ENCODE results near the gene ISM1.

The ISM1 gene

DNA sequence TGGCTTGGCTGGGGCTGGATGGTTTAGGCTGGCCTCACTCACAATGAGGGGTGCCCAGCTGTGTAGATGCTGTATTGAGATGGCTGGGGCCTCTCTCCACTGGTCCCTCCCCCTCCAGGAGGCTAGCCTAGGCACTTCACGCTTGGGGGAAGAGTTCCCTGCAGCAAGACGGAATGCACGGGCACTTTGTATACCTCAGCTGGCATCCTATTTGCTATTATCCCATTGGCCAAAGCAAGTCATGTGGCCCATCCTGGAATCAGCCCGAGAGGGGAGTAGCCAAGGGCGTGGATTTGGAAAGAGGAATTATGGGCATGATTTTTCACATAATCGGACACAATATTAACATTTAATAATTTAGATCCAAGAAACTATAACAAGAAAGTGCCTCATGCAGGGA, 64.3 kb downstream of the ISM1 start:
- no peak for DNase-seq

DNA sequence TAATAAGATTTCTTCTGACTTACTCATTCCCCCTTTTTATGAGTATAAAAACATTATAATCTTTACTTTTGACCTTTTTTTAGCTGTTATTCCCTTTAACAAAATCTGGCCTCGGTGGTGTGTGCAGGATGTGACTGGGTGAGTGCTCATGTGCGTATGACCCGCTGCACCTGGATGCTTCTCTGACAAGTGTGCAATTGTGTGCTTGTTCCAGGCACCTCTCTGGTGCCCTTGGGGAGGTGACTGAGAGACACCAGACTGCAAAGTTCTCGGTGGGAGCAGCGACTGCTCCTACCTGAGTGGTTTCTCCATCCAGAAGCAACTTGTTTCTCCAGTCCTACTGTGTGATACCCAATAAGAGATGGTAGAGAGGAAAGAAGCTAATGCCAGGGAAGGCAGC, 65.0 kb downstream of the ISM1 start:
- no peak for DNase-seq

DNA sequence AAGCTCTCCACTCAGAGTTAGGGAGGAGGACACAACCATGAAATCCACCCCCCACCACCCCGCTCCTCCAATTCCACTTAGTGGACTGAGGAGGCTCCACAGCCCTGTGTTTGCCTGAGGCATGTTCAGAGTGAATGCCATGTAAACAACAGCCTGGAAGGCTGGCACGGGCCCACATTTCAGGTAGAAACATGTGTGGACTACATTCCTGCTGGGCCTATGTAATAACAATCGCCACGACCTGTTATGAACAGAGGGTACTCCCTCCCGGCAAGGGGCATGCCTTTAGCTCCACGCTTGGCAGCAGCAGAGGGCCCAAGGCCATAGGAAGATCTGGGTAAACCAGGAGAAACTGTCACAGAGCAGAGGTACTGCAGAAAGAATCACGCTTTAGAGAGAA, 65.5 kb downstream of the ISM1 start:
- no peak for DNase-seq

DNA sequence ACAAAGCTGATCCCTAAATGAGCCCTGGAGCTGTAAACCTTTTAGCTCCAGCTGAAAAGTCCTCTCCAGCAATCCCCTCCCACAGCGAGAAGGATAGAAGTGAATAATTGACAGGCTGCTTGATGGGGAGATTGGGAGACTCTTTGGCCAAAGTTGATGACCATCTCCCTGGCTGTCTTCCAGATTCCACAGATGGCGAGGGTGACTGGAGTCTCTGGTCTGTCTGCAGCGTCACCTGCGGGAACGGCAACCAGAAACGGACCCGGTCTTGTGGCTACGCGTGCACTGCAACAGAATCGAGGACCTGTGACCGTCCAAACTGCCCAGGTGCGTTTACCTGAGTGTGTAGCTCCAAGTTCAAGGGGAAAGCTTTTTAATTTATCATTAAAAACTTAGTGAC, 67.3 kb downstream of the ISM1 start:
- no peak for DNase-seq

DNA sequence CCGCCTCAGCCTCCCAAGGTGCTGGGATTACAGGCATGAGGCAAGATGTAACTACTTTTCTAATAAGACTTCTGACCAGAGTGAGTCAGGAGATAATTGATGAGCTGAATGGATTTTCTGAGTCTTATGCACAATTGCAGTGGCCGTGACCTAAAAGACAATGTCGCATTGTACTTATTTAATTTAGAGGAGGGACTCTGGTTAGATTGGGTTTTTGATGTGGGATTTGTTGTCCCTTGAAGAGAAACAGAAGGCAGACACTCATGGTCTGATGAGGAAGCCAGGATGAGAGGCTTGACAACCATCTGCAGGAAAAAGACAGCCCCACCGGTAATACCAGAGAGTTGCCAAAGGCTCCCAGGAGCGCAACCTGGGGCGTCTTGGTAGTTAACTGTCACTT, 68.0 kb downstream of the ISM1 start:
- DNase-seq = no peak

DNA sequence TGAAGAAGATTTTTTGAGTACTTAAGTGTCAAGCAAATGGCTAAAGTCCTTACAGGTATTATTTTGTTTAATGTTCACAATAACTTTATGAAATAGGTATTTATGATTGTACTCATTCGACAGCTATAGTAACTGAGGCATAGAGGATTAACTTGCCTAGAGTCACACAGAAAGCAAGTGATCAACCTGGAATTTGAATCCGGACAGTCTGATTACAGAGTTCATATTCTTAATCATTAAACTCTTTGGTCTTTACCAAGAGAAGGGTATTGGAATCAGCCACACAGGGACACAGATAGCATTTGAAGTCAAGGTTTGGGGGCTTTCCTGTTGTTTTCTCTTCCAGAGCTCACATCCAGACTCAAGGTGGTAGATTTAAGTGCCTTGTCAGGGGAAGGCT, 69.7 kb downstream of the ISM1 start:
- DNase-seq = no peak

DNA sequence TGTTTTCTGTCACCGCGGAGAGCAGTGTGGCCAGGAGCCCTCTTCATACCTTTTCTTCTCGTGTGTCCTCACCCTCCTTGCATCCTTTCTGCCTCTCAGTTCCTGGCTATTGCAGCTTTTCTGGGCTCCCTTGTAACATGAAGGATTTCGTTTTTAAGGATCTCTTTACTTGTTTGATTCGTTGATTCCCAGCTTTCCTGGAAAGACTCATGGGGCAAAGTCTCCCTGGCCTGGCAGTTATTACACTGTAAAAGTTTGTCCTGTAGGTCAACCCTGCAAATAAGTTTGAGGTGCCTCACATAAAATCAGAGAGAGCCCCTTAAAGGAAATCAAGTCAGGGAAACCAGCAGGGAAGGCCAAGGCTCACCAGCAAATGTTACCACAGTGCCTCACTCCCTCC, 70.1 kb downstream of the ISM1 start:
- no peak for DNase-seq

DNA sequence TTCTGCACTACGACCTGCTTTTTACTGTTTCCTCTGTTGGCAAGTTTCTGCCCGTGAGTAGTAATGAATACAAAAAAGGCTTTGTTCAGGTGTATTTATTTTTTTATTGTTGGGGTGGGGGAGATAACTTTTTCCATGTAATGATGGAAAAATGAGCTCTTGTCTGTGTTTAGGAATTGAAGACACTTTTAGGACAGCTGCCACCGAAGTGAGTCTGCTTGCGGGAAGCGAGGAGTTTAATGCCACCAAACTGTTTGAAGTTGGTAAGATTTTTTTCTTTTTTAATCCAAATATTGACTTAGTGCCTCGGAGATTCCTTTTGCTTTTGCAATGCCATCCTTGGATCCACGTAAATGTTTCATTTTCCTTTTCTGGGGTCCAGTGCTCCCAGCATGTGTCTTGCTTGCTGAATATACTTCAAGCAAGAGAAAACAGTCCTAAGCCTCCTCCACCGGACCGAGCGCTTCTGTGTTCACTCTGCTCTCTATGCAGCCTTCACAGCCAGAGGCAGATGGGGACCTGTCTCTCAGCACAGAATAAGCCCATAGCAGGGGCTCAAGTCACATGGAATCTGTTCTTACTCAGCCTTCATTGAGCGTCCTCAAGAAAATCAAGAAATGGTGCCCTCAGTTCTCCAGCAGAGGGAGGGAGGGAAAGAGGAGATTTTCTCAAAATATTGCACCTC, 71.3 kb downstream of the ISM1 start:
- no peak for DNase-seq

DNA sequence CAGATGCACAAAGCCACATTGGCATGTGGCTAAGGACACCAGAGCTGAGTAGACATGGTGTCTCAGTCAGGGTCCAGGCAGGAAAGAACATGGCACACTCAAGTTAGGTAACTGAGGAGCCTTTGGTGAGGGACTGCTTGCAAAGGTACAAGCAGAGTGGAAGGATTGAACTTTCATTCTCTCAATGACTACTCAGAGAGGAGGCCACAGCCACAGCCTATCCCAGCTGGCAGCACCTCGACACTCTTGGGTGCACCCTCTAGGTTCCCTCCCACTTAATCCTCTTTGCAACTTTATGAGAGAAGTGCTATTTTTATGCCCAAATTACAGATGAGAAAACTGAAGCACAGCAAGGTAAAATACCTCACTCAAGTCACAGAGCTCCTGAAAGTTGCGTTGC, 73.4 kb downstream of the ISM1 start:
- no peak for DNase-seq

DNA sequence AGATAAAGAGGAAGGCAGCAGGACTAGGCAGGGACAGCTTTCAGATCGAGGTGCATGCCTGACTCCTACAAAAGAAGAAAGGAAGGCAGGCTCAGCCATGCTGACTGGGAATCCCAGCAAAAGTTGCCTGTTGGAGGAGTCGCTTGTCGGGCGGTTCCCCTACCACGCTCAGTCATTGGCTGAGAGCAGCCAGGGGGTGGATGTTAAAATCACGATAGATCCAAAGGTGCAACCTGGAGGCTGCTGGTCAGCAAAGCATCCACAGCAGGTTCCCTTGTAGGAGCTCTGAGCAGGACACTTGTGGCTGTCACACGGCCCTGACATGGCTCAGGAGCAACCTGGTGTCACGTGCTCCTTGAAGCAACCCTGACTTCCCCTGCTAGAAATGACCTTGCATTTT, 74.6 kb downstream of the ISM1 start:
- no peak for DNase-seq

DNA sequence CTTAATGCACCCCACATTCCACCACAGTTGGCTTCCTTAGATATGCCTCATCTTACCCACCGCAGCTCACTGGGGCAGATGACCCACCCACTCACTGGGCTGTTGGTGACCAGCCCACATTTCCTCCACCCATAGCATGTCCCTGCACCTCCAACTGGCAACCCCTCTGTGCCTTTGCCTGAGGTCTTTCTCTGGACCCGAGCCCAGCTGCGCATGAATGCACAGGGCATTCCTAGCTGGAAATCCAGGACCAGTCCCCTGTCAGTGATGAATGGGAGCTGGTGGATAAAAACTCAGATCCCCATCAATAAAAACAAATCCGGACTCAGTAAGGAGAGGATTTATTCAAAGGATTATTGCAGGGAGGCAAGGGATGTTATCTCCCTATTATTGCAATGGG, 75.0 kb downstream of the ISM1 start:
- DNase-seq = no peak

DNA sequence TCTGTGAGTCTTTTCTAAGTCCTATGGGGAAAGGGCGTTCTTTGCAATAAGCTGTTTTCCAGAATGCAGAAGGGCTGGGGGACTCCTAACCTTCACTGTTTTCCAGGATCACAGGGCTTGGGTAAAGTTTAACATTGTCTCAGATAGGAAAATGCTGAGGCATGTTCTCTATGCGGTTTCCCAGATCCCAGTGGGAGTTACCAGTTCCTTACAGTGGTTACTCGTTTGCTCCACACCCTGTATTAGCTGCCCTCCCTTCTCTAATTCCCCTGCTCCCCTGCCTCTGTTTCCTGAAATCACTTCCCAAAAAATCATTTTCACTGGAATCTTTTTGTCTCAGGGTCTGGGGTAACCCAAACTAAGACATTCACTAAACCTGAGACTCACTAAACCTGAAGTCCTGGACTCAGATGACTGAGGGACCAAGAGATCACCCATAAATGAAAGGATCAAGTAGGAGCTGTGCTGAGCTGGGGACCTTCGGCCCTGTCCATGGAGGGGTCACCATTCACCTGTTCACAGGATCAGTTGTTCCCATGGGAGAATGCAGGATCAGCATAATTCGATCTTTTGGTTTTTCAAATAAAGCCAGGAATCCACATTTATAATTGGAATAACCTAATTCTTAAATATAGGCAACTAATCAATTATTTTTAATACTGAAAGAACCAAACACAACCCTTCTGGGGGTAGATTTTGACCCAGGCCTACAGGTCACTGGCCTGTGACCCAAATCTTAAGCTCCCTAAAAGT, 76.2 kb downstream of the ISM1 start:
- DNase-seq = no peak

DNA sequence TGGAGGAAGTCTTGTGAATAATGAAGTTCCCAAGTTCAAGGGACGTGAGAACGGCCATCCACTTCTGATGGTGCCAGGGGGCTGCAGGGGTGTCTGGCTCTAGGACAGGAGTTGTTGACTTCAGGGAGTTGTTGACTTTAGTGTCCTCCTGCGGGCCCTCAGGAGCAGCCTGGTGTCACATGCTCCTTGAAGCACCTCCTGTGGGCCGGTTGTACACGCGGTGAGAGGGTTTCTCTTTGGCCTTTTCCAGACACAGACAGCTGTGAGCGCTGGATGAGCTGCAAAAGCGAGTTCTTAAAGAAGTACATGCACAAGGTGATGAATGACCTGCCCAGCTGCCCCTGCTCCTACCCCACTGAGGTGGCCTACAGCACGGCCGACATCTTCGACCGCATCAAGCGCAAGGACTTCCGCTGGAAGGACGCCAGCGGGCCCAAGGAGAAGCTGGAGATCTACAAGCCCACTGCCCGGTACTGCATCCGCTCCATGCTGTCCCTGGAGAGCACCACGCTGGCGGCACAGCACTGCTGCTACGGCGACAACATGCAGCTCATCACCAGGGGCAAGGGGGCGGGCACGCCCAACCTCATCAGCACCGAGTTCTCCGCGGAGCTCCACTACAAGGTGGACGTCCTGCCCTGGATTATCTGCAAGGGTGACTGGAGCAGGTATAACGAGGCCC, 77.8 kb downstream of the ISM1 start:
- DNase-seq = no peak

DNA sequence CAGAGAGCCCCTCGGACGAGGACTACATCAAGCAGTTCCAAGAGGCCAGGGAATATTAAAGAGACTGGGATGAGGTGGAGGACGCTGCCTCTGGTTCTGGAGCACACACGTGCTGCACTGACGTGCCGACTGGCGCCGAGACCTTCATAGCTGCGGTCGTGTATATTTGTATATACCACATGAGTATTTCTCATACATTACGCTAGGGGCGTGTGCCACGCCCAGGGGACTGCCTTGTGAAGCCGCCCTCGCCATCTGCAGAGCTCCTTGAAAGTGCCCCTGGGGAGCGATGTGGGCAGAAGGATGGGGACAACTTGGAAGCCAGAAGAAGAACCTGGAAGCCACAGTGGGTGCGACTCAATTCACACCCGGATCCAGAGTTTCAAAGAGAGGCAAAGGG, 78.3 kb downstream of the ISM1 start:
- no peak for DNase-seq

DNA sequence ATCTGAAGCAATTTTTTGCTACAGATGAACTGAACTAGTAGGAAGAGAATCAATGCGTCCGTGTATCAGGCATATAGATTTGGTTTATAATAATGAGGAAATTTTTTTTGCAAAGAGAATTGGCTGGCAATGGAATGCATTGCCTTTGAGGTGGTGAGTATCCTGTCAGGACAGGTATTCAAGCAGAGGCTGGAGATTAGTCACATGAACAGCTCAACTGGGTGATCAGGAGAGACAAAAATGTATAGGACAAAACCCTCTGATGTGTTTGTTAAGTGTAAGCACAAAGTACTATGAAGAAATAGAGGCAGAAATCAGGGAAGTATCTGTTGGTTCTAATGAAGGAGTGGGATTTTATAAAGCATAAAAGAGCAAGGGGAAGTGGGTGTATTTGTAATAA, 80.5 kb downstream of the ISM1 start:
- no peak for DNase-seq

DNA sequence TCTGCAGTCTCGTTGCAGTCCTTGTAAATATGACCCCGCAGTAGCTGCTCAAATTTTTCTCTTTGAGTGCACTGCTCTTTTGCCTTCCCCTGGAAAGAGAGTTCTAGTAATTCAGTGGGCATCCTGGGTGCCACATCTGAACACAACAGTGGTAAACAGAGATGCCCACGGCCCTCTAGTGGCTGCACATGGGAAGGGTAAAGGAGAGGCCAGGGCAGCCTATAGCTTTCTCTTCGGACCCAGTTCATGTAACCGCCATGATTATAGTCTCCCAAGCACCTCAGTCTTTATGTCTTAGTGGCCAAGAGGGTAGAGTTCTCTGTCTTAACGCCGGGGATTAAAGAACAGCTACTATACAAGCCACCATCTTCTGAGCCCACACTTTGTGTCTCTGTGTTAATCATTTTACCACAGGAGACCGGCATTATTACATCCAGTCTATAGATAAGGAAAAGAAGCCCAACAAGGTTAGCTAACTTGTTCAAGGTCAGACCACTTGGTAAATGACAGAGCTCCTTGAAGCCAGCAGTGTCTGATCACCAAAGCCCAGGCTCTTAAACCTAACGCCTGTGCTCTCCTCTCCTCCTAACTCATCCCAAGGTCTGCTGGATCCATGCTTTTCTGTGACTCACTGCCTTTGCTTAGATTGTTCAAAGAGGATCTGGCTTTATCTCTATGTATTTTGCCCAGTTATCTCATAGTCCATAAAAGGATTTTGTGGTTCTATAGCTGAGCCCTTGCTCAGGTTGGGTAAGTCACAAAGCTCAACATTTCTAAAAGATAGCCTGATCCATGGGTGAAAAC, 81.8 kb downstream of the ISM1 start:
- peak; percentile 15 to 46 for DNase-seq

DNA sequence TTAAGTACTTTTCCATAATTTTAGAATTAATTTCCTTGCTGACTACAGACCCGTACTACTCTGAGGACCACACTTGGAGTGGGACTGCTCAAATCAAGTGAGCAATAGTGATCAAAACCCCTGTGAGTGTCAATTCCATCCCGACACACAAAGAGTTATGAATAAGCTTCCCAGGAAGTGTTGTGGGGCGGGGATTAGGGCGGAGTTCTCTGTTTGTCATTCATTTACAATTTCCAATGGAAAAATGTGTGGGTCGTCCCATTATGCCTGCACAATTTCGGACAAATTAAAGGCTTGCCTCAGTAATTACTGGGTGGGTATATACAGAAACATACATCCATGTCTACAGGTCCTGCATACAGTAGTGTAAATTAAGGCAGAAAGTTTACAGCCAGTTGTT, 84.2 kb downstream of the ISM1 start:
- DNase-seq = no peak

DNA sequence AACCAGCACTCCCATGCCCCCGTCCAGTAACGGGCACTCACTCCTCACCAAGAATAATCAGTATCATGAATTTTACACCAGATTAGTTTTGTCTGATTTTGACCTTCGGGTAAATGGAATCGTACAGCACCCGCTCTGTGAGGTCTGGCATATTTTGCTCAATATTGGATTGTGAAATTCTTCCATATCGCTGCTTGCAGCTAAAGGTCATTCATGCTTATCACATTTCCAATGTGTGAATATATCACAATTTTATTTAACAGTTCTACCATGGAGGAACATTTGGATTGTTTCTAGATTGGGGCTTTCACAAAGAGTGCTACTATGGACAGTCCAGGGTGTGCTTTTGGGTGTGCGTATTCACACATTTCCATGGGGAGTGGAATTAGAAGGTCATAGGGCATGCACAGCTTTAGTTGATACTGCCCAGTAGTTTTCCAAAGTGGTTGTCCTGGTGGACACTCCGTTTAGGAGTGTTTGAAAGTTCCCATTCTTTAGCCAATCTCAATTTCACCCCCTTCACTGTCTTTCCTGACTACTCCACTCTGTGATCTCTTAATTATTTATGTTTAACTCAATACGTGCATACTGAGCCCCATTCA, 86.6 kb downstream of the ISM1 start:
- no peak for DNase-seq

DNA sequence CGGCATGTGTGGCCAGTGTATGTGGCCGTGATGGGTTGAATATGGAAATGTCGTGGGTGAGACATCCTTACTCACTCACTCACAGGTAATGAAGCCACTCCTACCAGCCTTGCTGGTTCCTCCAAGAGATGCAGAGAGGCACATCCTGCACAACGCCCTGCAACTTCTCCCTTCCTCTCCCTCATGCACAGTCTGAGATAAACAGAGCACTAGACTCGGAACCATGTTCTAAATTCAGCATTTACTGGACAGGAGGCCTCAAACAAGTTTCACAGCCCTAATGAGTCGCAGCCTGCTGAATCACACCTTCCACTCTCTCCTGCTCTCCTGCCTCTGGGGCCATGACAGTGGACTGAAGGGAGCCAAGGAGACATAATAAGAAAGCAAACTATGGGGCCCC, 91.2 kb downstream of the ISM1 start:
- no peak for DNase-seq

DNA sequence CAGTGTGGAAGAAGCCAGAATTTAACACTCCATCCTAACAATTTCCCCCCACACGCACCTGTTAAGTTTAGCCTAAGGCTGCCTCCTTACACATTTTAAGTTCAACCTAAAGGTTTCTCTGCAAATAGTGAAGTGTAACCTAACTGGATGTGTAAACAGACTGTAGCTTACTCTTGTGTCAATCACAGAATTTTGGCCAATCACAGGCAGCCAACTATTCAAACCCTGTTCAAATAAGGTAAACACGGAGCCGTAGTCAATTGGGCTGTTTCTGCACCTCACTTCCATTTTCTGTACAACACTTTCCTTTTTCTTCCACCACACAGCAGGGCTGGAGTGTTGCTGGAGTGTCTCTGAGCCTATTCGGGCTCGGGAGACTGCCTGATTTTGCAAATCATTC, 92.1 kb downstream of the ISM1 start:
- DNase-seq = no peak

DNA sequence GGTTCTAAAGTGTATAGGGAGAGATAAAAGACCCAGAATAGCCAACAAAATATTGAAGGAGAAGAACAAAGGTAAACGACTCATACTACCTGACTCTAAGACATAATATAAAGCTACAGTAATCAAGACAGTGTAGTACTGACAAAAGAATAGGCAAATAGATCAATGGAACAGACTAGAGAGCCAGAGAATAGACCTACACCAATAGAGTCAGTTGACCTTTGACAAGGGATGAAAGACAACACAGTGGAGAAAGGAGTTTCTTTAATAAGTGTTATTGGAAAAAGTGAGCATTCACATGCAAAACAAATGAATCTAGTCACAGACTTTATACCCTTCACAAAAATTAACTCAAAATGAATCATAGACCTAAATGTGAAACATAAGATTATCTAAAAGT, 96.4 kb downstream of the ISM1 start:
- DNase-seq = no peak

DNA sequence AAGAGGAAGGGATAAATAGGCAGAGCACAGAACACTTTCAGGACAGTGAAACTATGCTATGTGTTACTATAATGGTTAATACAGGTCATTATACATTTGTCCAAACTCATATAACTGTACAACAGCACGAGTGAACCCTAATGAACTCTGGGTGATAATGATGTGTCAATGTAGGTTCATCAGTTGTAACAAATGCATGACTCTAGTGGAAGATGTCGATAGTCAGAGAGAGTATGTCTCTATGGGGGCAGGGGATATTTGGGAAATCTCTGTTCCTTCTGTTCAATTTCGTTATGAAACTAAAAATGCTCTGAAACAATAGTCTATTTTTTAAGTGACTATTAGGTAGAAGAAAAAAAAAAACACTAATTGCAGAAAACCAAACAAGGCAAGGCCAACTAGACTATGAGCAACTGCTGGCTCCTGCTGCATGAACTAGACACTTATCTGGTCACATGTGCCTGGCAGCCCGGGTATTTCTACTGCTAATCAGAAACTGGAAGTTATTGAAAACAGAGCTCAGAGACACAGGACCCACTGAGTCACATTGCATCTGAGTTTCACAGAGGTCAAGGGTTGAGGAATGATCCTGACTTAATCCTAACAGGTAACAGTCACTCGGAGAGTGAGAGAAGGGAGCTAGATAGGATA, 97.9 kb downstream of the ISM1 start:
- DNase-seq = no peak

DNA sequence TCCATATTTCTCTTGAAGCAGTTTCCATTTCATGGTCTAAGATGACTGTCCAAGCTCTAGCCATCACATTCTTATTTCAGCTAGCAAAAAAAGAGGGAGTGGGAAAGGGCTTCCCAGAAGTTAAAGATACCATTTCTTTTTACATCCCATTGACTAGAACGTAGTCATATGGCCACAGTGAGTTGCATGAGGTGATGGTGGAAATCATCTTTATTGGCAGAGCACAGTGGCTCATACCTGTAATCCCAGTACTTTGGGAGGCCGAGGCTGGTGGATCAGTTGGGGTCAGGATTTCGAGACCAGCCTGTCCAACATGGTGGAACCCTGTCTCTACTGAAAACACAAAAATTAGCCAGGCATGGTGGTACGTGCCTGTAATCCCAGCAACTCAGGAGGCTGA, 99.6 kb downstream of the ISM1 start:
- no peak for DNase-seq
